GM12872 (cell line): Measurements from ENCODE around the gene TWSG1.

Experiments used
- CTCF ChIP-seq: IDR thresholded peaks from 3 replicates; pipeline ENCODE4 v1.5.1; 2011; ENCODE audit warnings: low read depth, mild to moderate bottlenecking, low read length, moderate library complexity; ENCODE audit not compliant: insufficient read depth

TWSG1 gene

DNA sequence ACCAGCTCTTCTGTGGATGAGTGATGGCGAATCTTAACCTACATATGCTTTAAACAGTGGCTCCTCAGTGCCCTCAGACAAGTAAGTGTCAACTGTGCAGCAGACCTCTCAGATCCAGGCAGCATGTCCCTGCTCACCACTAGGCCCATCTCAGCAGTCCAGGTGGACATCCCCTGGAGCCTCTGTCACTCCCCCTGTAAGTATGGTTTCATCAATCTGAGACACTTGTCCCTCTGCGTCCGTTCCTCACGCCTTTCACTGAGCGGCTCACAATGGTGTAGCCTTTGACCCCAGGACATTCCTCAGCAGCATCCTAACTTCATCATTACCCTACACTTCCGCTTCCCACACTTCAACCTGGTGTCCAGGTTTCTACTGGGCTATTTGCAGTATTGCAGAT, 71.4 kb downstream of the TWSG1 start:
- no peak for TF ChIP-seq CTCF

- TF ChIP-seq CTCF = no peak
Observed at GRCh38 chr18:9410515-9410914, 75.9 kb downstream of the TWSG1 start.

GRCh38 chr18:9413576-9413975, 79.0 kb downstream of the TWSG1 start:
- no peak for TF ChIP-seq CTCF

- no peak for TF ChIP-seq CTCF
Observed at GRCh38 chr18:9416563-9417072, 82.0 kb downstream of the TWSG1 start.

DNA sequence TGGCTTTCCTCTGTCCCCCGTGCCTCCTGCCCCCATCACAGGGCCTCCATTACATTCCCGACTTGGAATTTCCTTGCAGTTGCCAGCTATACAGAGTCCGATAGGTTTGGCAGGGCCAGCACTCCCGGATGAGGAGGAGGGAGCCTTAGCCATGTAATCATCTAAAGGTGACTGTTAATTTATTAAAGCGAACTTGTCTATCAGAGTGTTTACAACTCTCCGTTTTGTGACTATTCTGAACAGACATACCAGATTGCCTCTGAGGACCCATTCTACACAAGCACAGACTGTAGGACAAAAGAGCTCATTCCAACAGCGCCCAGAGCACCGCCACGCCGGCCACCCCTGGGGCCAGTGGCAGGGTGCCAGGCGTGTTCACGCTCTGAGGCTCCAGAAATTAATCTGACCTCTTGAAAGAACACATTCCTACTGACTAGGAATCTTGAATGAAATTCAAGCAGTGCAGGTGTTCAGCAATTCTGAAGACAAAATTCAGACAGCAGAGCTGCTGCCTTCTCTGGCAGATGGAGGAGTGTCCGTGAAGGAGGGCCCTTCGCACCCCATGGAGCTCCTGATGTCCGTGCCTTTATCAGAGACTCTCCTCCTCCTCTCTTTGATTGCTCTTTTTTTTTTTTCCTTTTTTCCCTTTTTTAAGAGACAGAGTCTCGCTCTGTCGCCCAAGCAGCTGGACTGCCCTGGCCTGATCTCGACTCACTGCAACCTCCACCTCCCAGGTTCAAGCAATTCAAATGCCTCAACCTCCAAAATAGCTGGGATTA, 82.7 kb downstream of the TWSG1 start:
- TF ChIP-seq CTCF = no peak

DNA sequence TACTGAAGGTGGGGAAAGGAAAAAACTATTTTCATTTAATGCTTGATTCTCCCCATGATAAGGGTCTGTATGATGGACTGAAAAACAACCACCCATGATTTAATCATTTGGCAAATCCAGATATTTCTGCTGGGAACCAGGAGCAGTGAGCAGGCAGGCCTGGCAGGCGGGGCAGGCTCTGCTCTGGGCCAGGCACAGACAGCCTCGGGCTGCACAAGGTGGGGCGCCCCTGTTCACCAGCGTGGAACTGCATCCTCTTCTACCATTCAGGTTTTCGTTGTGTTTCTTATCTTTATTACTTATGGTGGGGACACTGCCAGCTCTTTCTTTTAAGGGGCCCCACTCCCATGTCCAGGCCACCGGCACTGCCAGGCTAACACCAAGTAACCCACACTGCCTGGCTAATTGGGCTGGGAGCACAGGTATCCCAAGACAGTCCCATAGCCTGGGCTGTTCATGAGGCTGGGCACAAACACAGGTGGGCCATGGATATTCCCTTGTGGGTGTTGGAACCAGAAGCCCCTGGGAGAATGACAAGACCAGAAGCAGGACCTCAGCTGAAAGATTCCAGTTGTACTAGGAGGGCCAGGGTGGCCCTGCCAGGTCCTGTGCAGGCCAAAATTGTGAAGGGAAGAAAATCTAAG, 83.6 kb downstream of the TWSG1 start:
- TF ChIP-seq CTCF = no peak

DNA sequence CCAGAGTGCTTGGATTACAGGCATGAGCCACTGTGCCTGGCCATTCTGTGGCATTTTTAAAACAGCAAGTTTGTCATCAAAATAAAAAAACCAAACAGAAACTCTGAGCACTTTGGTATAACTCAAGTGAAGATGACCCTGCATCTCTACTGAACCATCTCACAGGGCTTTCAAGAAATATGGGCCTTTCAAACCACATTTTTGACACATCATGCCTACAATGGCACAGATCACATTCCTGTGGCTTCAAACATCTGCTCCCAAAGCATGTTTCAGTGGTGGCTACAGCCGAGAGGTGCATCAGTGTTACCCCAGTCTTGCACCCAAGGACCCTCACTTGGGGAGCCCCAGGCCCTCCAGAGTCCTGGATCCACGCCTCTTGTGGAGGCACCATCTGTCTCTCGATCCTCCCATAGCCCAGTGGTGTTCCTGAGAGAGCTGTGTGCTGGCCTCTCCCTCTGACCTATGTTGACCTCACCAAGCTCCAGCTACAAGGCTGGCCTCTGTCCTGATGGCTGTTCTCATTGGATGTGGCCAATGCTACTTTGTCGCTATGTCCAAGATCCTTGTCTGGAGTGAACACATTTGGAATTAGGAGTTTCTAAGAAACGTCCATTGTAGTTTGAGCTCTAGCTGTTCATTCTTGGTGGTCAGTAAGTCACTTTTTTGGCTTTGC, 85.5 kb downstream of the TWSG1 start:
- TF ChIP-seq CTCF = no peak
